ENCODE measurements around the gene KCNK10.

Gene KCNK10

DNA sequence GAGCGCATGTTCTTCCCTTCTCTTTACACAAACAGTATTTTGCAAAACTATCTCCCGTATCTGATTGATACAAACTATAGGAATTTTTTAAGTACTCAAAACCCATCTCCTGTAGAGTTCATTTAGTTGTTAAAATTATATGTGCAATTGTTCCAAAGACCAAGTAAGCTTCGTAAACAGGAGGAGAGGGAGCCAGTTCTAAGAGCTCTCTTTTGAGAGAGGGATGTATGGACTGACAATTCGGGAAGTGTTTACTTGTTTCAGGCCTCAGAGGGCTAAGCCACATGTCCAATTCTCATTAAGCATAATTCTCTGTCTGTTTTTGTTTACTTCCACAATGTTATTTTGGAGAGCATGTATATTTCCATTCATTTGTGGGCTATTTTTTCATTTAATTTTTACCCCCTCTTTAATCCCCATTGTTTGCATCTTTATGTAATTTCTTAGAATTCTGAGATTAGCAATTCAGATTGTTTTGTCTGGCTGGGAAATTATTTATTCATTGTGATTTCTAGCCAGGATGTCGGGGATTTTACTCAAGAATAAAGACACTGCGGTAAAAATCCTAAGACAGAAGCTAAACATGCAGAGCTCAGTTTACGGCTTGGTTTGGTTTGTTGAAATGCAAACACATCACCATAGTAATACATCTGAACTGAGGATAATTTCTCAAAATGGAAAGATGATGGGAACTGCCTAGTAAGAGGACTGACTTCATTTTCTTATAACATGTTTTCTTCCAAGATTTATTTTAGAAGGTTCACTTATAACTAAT lies 126.8 kb downstream of the KCNK10 start:
- no peak for DNase-seq (ENCODE audit: low read depth in 2 of 2)
- no peak overlapping the region for H3K4me3 ChIP-seq (replicated peaks in 1 of 2; ENCODE audit: low read depth in 2 of 2, low read length in 2 of 2)
- no peak for TF ChIP-seq CTCF (IDR thresholded peaks at IDR 0.05; ENCODE audit: low read depth, low read length)

- TF ChIP-seq CTCF (IDR thresholded peaks at IDR 0.05; ENCODE audit: low read depth, low read length) = no peak
- no peak for DNase-seq (ENCODE audit: low read depth in 2 of 2)
- no peak overlapping the region for H3K4me3 ChIP-seq (replicated peaks in 1 of 2; ENCODE audit: low read depth in 2 of 2, low read length in 2 of 2)
Observed at GRCh38 chr14:88195676-88196075, 127.4 kb downstream of the KCNK10 start.

DNA sequence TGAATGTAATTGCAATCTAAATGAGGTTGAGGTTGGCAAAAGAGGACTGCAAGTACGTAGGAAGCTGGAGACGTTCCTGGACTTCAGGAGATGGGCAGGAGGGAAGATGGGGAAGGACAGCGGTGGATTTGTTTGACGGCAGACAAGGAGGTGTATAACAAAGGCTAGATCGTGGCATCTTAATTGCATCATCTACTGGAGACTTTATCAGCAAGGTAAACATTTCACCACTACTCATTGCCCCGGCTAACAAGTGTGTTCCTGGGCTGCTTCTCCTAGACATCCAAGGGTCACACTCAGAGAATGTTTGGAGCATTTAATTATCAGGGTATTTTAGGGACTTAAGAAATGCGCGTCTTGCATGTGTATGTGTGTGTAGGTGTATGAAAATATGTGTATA lies 128.5 kb downstream of the KCNK10 start:
- TF ChIP-seq CTCF (IDR thresholded peaks at IDR 0.05; ENCODE audit: low read depth, low read length) = no peak
- no peak for DNase-seq (ENCODE audit: low read depth in 2 of 2)
- H3K4me3 ChIP-seq (replicated peaks in 1 of 2; ENCODE audit: low read depth in 2 of 2, low read length in 2 of 2) = no peak overlapping the region

DNA sequence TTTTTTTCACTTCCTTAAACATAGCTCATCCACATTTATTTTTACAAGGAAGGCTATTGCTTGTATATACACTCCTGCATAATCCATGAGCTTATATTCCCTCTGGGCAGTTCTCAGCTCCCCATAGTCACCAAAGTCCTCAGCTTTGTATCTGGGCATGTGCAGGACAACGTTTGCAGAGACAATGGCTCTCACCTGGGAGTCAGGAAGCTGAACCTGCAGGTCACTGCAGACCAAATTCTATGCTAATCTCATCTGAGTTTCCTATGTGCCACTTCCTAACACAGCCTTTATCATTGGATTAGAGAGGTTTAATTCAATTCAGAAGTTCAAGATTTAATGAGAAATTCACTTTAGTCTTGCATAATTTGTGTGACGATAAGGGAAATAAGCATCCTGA lies 131.5 kb downstream of the KCNK10 start:
- no peak overlapping the region for H3K4me3 ChIP-seq (replicated peaks in 1 of 2; ENCODE audit: low read depth in 2 of 2, low read length in 2 of 2)
- DNase-seq (ENCODE audit: low read depth in 2 of 2) = no peak
- TF ChIP-seq CTCF (IDR thresholded peaks at IDR 0.05; ENCODE audit: low read depth, low read length) = no peak

DNA sequence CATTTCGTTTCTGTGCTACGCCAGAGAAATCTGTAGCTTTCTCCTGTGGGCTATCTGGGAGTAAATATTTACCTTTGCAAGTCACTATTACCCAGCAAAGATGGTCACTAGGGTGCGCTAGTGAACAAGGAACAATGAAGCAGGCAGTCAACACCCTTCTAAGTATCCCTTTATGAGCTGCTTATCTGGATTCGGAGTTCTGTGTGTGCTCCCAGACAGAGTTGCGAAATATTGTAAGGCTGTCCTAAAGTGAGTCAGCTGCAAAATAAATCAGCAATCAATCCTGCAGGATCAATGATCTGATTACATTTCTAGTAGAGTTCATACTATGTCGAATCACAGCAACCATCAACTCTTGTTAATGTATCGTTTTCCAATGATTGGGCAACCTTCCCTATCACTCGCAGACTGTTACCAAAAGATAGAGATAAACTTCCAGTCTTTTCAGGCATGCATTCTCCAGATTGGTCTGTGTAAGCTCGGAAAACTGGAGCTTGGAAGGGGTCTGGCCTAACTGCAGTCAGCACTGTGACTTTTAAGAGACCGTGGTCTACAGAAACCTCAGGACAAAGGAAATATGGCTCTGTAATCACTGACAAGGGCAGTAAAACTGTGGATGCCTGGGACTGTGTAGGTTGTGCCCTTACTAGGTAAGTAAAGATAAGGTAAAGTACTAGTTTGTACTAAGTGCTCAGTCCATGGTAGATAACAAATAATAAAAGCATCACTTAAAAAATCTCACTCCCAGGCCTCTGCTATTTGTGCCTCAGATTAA lies 133.5 kb downstream of the KCNK10 start:
- TF ChIP-seq CTCF (IDR thresholded peaks at IDR 0.05; ENCODE audit: low read depth, low read length) = peak; percentile 76
- peak; percentile 93 for DNase-seq (ENCODE audit: low read depth in 2 of 2)
- H3K4me3 ChIP-seq (replicated peaks in 1 of 2; ENCODE audit: low read depth in 2 of 2, low read length in 2 of 2) = peak overlapping the region in 1 of 2 donors; percentile 12

DNA sequence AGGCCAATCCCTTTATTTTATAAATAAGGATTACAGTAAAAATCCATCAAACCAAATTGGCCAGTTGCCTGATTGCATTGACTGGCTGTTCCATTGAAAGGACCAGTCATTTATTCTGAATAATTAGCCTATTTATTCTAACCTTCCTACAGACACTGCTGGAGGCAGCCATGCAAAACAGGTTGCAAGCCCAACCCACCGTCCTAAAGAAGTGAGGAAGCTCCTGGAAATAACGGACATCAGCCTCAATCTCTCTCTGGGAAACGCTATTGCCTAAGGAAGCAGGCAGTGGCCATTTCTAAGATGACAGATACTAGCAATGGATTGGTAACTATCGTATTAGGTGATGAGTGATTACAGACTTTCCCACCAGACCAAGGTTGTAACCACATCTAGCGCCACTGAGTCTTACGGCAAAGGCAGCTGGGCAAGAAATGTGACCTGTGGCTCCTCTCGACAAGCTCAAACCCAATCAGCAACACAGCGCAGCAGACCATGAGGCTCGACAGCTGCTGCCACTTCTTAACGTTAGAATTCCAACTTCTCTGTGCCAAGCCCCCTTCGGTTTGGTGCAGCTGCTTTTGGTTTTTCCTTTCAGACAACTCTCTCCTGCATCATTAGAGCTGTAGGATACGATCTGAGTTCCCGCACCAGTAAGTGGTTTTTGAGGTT lies 134.2 kb downstream of the KCNK10 start:
- peak overlapping the region in 1 of 2 donors; percentile 12 for H3K4me3 ChIP-seq (replicated peaks in 1 of 2; ENCODE audit: low read depth in 2 of 2, low read length in 2 of 2)
- TF ChIP-seq CTCF (IDR thresholded peaks at IDR 0.05; ENCODE audit: low read depth, low read length) = no peak
- DNase-seq (ENCODE audit: low read depth in 2 of 2) = peak in 1 of 2 donors; percentile 7

Data from cardiac fibroblast (primary cell).